GM18909 (cell line): ENCODE results near the gene ING3.

ENCODE experiments used
- ATAC-seq: cut with Tn5 transposase; IDR thresholded peaks from one replicate; pipeline ENCODE4 v1.9.1; 2021; ENCODE audit warnings: mild to moderate bottlenecking; ENCODE audit not compliant: unreplicated experiment, poor library complexity

The ING3 gene, protein sequence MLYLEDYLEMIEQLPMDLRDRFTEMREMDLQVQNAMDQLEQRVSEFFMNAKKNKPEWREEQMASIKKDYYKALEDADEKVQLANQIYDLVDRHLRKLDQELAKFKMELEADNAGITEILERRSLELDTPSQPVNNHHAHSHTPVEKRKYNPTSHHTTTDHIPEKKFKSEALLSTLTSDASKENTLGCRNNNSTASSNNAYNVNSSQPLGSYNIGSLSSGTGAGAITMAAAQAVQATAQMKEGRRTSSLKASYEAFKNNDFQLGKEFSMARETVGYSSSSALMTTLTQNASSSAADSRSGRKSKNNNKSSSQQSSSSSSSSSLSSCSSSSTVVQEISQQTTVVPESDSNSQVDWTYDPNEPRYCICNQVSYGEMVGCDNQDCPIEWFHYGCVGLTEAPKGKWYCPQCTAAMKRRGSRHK

DNA sequence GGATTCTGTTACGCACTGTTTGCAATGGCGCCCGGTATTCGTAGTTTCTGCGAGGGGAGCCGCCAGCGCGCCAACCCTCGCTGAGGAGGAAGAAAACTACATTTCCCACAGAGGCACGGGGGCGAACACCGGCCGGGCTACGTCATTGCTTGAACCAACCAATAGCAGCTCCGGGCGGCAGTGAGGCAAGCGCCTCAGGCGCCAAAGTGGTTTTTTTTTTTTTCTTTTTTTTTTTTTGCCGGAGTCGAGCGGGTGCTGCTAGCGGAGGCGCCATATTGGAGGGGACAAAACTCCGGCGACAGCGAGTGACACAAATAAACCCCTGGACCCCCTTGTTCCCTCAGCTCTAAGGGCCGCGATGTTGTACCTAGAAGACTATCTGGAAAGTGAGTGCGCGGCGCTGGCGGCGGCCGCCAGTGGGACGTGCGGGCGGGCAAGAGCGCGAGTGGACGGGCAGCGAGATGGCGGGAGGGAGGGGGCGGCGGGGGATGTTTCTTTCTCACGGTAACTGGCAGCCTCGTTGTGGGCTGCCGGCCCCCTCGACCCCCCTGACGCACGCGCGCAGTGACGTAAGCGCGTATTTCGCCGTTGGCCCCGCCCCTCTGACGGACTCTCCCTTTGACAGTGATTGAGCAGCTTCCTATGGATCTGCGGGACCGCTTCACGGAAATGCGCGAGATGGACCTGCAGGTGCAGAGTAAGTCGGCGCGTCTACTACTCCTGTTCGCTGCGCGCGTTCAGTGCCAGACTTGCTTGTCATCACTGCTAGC is at the start of gene ING3:
TSS of gene ING3 (plus strand) at position 239 of the 770 bp plus-strand sequence. CDS start at position 359, 120 bp downstream.
- ATAC-seq = peak; percentile 97

DNA sequence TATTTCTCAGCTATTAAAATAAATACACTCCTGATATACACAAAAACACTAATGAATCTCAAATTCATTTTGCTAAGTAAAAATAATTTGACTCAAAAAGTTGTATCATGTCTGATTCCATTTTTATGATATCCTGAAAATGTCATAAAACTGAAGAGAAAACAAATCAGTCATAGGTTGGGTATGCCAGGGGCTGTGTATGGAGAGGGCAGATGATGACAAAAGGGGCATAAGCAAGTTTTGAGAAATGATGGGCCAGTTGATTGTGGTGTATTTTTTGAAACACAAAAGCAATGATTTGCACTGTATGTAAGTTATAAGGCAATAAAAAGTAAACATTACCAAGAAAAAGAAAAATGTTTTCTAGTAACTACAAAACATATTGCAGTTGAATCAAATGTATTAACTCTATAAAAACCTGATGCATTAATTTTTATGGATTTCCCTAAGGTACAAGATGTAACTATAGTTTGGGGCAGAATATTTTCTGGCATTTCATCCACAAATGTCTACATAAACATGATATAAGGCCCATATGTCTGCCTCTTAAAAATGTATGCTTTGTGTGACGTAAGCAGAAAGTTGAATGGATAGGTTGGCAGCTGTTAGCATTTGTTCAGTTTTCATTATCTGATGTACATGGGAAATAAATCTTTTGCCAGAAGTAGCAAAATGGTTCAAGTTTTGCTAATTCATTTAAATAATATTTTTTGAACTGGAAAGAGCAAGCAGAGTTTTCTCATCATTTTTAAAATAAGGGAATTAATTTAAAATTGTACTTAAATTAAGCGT is 35.1 kb upstream of the ING3 start:
- ATAC-seq = no peak

DNA sequence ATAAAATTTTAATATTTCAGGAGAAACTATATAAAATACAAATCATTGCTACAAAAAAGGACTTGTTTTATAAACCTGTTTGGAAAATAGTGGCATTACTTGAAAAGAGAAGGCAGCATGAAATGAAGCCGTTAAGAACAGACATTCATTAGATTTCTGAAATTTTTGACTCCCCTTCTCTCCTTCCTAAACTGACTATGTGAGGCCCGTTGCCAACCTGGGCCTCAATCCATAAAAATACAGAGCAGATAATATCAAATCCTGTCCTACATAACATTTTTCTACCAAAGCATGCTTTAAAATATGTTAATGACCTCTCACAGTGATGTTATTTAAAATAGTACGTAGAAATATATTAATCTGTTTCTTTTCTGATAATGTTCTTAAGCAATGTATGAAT is 34.5 kb upstream of the ING3 start:
- no peak for ATAC-seq

DNA sequence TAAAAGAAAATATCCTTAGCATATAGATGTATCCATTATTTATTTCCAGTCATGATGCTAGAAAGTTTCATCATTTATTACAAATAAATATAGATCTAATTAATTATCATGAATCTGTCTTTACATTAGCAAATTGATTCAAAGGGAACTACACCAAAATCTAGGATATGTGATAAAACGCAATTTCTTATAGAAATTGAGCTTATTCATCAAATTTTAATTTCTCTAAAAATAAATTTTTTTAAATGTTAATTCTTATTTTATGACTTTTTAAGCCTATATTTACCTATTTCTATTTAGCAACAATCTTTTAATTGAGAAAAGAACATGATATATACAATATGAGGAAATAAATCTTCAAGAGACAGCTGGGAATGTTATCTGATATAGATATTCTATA is 34.0 kb upstream of the ING3 start:
- no peak for ATAC-seq

DNA sequence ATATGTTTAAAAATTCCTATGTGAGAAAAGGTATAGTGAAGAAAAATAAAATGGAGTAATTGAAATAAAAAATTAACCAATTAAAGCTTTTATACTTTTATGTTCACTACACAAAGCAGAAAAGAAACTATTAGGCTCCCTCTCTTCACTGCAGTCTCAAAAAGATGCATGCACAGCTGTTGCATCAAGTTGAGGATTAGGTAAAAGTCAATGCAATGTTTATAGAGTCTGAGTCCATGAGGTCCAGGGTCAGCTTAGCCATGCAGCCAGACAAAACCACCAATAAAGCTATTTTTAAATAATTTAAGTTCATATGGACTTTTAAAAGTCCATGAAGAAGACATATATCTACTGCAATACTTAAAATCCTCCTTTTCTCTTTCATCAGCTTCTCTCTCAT is 31.1 kb upstream of the ING3 start:
- ATAC-seq = no peak

DNA sequence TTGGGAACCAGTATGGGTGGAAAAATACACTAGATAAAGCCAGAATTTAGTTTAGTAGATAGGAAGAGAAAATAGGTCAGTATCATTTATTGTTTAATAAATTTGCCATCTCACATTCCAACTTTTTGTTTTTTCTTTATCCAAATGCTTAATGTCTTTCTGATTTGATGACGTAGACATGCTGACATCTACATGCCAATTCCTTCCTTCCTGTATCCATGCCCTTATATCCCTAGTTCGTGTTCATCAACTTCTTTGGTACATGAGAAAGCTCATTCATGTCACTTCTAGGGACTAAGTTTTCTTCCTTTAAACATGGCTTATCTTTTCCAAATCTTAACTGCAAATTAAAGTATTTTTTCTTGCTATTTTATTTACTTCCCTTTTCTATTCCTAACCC is 30.5 kb upstream of the ING3 start:
- ATAC-seq = no peak

DNA sequence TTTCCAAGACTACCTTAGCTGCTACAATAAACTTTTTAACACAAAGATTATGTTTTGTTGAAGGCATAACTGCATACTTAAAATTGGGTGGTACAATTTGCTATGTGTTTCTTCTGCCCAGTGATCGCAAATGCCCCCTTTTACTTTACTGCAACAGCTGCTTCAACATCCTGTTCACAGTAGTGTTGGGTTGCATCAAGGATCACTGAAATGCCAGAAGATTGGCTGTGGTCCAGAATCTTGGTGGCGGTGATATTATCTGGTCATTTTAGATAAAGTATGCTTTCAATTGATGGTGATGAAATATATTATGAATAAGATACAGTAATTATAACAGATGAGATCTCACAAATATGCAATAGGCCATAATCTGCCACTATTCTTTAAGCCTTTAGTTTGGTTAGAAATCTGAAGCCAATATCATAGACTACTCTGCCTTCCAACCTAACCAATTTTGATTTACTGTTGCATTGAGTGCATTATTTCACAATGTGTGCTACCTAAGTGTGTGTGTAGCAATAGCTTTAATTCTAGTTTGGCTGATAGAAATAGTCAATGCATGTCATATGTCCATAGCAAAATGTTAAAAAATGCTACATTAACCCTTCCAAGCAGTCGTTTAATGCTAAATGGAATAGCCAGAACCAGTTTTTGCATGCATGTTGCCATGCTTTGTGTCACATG is 29.8 kb upstream of the ING3 start:
- no peak for ATAC-seq

DNA sequence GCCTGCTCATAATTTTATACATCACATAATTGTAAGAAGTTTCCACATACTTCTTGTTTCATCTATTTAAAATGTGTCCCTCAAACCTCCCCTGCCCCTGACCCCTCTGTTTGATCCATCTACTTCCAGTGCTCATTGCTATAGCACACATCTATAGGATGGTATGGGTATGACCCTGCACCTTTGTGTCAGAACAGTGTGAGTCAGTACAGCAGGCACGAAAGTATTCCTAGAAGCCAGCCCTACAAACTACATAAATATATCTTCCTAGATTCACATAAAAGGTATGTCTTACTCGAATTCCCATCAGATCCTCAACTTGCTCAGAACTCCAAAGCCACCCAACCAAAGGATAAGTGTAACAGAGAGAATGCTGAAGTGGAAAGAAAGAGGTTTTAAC is 25.7 kb upstream of the ING3 start:
- ATAC-seq = no peak

DNA sequence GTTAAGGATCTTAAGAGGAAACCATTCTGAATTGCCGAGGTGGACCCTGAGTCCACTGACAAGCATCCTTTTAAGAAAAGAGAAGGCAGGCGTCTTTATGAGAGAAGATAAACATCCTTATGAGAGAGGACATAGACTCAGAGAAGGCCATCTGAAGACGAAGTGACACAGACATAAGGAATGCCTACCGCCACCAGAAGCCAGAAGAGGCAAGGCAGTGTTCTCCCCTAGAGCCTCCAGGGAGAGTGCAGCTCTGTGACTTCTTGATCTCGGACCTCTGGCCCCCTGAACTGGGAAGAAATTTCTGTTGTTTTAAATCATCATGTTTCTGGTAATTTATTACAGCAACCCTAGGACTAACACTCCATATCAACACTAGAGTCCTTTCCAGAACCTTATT is 25.2 kb upstream of the ING3 start:
- ATAC-seq = no peak

DNA sequence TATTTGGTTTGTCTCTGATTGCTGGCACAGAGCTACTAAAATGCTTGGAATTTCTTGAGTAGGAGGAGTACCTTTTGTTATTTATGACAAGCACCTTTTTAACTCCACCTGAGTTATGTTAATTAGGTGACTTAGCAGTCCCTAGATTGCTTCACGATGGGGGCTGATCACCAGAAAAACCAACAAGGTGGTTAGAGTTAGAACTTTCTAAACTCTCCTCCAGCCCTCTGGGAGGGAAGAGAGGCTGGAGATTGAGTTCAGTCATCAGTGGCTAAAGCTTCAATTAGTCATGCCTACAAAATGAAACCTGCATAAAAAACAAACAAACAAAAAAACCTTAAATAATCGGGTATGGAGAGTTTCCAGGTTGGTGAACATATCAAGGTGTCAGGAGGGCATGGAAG is 23.6 kb upstream of the ING3 start:
- peak; percentile 23 for ATAC-seq

DNA sequence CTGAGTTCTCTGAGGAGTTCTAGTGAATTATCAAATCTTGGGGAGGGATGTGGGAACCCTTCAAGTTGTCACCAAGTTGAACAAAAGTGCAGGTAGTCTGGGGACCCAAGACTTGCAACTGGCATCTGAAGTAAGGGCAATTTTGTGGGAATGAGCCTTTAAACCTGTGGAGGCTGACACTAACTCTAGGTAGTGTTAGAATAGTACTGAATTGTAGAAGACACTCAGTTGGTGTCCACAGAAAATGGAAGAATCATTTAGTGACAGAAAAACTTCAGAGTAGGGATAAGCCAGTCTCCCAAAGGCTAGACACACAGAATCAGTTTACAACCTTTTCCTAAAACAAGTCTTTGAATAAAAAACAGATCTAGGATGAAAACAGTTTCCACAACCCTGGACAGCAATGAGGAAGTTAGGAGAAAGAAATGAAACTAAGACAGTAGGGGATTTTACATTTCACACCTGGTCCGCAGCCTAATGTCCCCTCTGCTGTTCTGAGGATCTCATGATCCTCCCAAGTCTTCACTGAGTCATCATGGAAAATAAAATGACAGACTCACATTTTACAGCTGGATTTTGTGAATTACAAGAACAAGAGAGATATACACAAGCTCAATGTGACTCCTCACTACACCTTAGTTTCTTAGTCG is 23.0 kb upstream of the ING3 start:
- ATAC-seq = peak; percentile 72

DNA sequence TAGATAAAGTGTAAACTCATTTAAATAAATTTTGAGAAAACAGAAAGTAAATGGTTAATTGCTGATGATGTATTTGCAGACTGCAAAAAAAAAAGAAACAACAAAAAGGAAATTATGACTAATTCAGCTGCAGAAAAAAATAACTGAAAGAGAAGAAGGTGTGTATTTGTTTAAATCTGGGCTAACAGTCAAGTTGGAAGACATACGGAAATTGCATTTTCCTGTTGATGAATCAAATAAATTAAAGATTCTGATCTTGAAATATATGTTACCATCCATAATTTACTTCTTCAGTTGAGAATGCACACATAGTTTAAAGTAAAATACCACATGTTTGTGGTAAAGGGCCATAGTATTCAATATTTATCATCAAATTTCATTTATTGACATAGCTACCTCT is 19.3 kb upstream of the ING3 start:
- no peak for ATAC-seq

DNA sequence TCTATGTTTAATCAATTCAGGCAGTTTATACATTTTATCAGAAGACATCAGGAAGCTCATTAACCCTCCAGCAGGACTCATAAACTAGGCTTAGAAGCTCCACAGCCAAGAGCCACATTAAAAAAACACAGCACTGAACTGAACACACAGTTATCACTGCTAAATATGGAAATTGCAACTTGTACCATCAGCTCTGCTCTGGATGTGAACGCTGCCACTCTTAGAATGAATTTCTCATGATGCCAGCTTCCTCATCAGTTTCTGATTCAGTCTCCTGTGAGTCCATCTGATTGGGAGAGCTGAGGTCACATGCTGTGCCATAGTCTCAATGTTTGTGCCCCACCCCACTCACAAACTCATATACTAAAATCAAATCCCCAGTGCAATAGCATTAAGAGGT is 17.1 kb upstream of the ING3 start:
- ATAC-seq = no peak

DNA sequence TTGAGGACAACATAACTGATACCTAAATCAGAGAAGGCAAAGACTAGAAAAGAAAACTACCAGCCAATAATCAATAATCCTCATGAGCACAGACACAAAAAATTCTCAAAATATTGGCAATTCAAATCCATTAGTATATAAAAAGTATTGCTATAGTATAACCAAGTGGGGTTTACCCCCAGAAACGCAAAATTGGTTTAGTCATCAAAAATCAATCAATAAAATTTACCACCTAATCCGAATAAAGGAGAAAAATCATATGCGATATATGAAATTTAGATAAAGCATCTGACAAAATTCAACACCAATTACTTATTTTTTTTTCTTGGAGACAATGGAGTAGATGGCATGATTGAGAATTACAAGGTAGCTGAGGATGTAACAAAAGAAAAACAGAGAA is 11.2 kb upstream of the ING3 start:
- no peak for ATAC-seq

DNA sequence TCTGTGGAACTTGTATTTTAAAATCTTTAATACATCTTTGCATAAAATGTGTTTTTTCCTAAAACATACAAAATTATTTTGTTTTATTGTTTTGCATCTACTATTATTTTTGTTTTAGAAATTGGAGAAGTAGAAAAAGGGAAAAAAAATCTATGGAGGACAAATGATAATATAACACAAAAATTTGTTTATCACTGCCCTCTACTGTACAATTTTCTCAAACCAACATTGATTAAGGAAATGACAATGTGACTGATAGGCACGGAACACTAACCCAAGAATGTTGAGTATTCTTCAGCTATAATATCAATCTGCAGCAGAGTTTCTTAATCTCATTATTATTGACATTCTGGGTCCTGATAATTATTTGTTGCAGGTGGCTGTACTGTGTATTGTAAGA is 9.5 kb upstream of the ING3 start:
- peak; percentile 77 for ATAC-seq

DNA sequence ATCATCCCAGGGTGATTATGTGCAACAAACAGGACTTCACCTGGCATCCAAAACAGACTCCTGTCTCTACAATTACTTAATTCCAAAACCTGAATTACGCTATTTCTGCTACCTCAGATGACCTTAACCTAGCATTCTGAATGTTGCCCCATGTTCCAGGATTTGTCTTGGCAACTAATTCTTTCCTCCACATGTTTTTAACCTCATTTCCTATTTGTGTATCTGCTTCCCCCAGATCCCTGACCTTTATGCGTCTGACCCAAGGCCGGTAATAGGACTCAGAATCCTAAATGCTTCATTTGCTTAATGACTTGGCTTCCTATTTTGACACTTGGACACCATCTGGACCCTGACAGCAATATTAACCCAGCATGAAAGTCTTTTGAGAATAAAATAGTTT is 8.7 kb upstream of the ING3 start:
- ATAC-seq = no peak

DNA sequence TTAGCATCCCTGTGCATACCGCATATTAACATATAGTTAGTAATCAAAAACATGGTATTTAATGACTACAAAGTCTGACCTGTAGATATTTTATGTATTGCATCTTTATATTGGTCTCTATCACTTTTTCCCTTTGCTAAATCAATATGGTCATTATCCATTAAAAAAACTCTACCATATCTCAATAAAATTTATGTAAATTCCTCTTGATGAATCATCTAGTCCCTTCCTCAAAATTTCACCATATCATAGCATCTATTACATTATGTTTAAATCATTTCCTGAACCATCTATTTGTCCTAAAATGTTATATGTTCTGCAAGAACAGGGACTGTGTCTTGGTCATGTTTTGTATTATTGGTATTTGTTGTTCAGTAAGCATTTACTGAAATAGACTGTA is 7.7 kb upstream of the ING3 start:
- ATAC-seq = no peak

DNA sequence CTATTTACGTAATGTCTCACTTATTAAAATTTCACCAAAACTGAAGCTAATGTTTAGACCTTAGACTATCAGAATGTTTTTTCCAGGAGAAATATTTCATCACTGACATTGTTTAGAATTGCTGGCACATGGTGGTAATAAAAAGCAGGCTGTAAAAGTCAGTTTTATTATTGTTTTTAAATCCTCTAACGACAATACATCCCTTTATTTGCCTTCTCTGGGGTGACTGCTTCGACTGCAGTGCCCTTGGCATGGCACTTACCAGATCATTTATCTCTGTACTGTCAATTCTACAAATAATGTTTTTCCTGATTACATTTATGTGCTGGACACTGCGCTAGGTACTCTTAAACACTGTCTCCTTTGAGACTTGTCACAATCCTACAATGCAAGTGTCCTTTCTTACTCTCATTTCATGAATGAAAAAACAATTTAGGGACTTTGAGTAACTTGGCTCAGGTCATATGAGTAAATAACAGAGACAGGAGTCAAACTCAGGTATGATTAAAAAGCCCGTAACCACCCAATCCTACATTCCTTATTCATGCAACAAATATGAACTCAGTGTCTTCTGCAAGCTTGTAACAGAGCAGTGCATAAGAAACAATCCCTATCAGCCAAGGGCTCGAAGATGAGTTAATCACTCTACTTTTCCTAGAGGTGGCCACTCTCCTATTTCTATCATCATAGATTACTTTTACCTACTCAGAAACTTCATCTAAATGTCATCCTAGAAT is 5.6 kb upstream of the ING3 start:
- no peak for ATAC-seq

DNA sequence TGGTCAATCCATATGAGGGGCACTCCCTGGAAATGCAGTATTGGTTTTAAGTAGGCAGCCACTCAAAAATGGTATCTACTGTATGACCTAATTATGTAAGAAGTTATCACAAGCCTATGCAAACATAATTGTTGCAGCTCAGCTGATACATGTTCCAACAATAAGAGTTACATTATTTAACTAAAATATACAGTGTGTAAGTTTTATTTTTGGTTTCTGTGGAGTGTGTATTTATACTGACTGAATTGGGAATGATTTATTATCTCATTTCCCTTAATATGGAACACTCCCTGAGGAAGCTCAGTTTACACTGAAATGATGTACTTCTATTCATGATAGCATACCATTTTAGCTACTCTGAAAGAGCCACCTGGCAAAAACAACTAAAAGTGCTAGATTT is 2.6 kb upstream of the ING3 start:
- ATAC-seq = no peak
